GM19043 (cell line): ENCODE results near the gene UBE2L6.

Experiments
- ATAC-seq: cut with Tn5 transposase; IDR thresholded peaks from one replicate; pipeline ENCODE4 v1.9.1; 2021; ENCODE audit warnings: low read depth; ENCODE audit not compliant: unreplicated experiment

Gene UBE2L6

GRCh38 chr11:57501953-57502352, 65.5 kb downstream of the UBE2L6 start:
- ATAC-seq: no peak
